HepG2 (cell line): ENCODE results near the gene SH3D21. TPM values are rescaled to one million over a fixed set of nuclear protein-coding genes. Genes with fewer than 3 reads are reported as not detected.

Source experiments
- ATAC-seq: fragments of 200-7000 bp; cut with Tn5 transposase; 3 replicates; pipeline ENCODE4 v1.9.1; 2020; ENCODE audit warnings: mild to moderate bottlenecking, moderate library complexity
- BruUV-seq: library from RNA; stranded (reverse); fragments of 400-500 nt; replicated peaks from 2 replicates; lab custom pipeline; 2021; lab: Mats Ljungman, UMichigan
- CTCF ChIA-PET: fragments of 300-600 bp; formaldehyde crosslinking; extraction: SDS; loops from one replicate; lab custom pipeline; 2021; ENCODE audit warnings: low total read pairs, inconsistent platforms, low intra/inter-chr PET ratio; lab: Yijun Ruan, JAX
- POLR2A ChIA-PET: fragments of 350-600 bp; sonication (Branson Sonifier 250); formaldehyde crosslinking; loops from one replicate; lab custom pipeline; 2020; ENCODE audit warnings: antibody characterized with exemption, inconsistent platforms; lab: Yijun Ruan, JAX
- DNase-seq: peaks from one replicate; pipeline ENCODE4 v3.0.0-alpha.2; 2015; ENCODE audit warnings: low spot score
- FAIRE-seq: peaks from 3 replicates; lab custom pipeline; 2011; peaks lifted over from hg19 to GRCh38; lab: Jason Lieb, UNC
- H2AFZ ChIP-seq: one replicate; pipeline ENCODE4 v1.6.1; 2011; ENCODE audit warnings: low read length, inconsistent platforms
- H3K27ac ChIP-seq: fragments of 300-600 bp; 3 replicates; pipeline ENCODE4 v1.8.0; 2011; ENCODE audit warnings: mixed run types, mild to moderate bottlenecking, mixed read lengths, low read length, inconsistent platforms; ENCODE audit not compliant: insufficient read depth; ENCODE audit errors: extremely low read length
- H3K27me3 ChIP-seq, 2 experiments: fragments of 200-600 bp in 1 of 2; 2 replicates in 1 of 2; 3 replicates in 1 of 2; pipeline versions ENCODE4 v1.6.0 to v1.8.0; 2011; ENCODE audit warnings: low read length in 2 of 2, mild to moderate bottlenecking in 2 of 2, moderate library complexity in 2 of 2, inconsistent platforms in 1 of 2; ENCODE audit not compliant: insufficient read depth in 2 of 2, control insufficient read depth in 1 of 2
- H3K36me3 ChIP-seq, 2 experiments: fragments of 200-600 bp in 1 of 2; replicated peaks in 1 of 2; 2 replicates in 1 of 2; 3 replicates in 1 of 2; pipeline versions ENCODE4 v1.5.1 to v1.8.0; 2011; ENCODE audit warnings: low read length in 2 of 2, inconsistent platforms in 1 of 2; ENCODE audit not compliant: insufficient read depth in 2 of 2, control insufficient read depth in 1 of 2
- H3K4me1 ChIP-seq: 2 replicates; pipeline ENCODE4 v1.5.1; 2012; ENCODE audit warnings: low read length, inconsistent platforms; ENCODE audit not compliant: insufficient read depth
- H3K4me2 ChIP-seq: 2 replicates; pipeline ENCODE4 v1.6.0; 2011; ENCODE audit warnings: low read depth, low read length, inconsistent platforms
- H3K4me3 ChIP-seq, 3 experiments: fragments of 200-600 bp in 1 of 3; sonication (generic), shearing (Covaris generic) in 1 of 3; replicated peaks in 1 of 3; 2 replicates each; pipeline ENCODE4 v1.5.1; 2011 to 2016; ENCODE audit warnings: low read length in 3 of 3, inconsistent platforms in 2 of 3, low read depth in 2 of 3, mild to moderate bottlenecking in 2 of 3, control low read depth in 1 of 3, mixed read lengths in 1 of 3; ENCODE audit not compliant: insufficient read depth in 1 of 3
- H3K79me2 ChIP-seq: one replicate; pipeline ENCODE4 v1.6.1; 2011; ENCODE audit warnings: low read length, inconsistent platforms; ENCODE audit not compliant: insufficient read depth
- H3K9ac ChIP-seq: 2 replicates; pipeline ENCODE4 v1.6.0; 2011; ENCODE audit warnings: mild to moderate bottlenecking, low read depth, low read length, inconsistent platforms; ENCODE audit not compliant: insufficient read depth
- H3K9me3 ChIP-seq: 2 replicates; pipeline ENCODE4 v1.5.1; 2012; ENCODE audit warnings: mild to moderate bottlenecking, low read length
- H4K20me1 ChIP-seq: 2 replicates; pipeline ENCODE4 v1.6.0; 2011; ENCODE audit warnings: inconsistent platforms, mild to moderate bottlenecking, low read length, moderate library complexity; ENCODE audit not compliant: insufficient read depth
- CHD4 ChIP-seq: fragments of 200-600 bp; sonication (generic); IDR thresholded peaks from 2 replicates; pipeline ENCODE4 v1.7.0; 2017; ENCODE audit warnings: mild to moderate bottlenecking, low read length, borderline replicate concordance
- ISX ChIP-seq: sonication (generic); formaldehyde crosslinking; conservative IDR thresholded peaks from 2 replicates; pipeline ENCODE4 v1.5.0; 2020; ENCODE audit warnings: missing genetic modification reagents
- MAFK ChIP-seq, 2 experiments: IDR thresholded peaks in 1 of 2; conservative IDR thresholded peaks in 1 of 2; 2 replicates each; pipeline ENCODE4 v1.6.1; 2011; ENCODE audit warnings: improper control_type of control experiment in 2 of 2, low read length in 2 of 2
- MIER3 ChIP-seq: IDR thresholded peaks from 2 replicates; pipeline ENCODE4 v1.6.1; 2016; ENCODE audit warnings: missing compliant biosample characterization, borderline replicate concordance
- PHF5A ChIP-seq: IDR thresholded peaks from one replicate; pipeline ENCODE4 v1.6.1; 2018; ENCODE audit warnings: low read depth, missing genetic modification reagents; ENCODE audit not compliant: unreplicated experiment
- ZFP36L1 ChIP-seq: sonication (generic); formaldehyde crosslinking; IDR thresholded peaks from 2 replicates; pipeline ENCODE4 v1.8.0; 2022; ENCODE audit warnings: mild to moderate bottlenecking, missing genetic modification reagents, moderate library complexity
- ZNF570 ChIP-seq: sonication (generic); formaldehyde crosslinking; IDR thresholded peaks from 2 replicates; pipeline ENCODE4 v1.4.0; 2020; ENCODE audit warnings: mild to moderate bottlenecking, missing genetic modification reagents, borderline replicate concordance
- ZNF629 ChIP-seq: sonication (generic); formaldehyde crosslinking; conservative IDR thresholded peaks from 2 replicates; pipeline ENCODE4 v1.5.0; 2020; ENCODE audit warnings: missing genetic modification reagents
- ZNF639 ChIP-seq: conservative IDR thresholded peaks from 2 replicates; pipeline ENCODE4 v1.6.1; 2018; ENCODE audit warnings: missing genetic modification reagents
- ZNF713 ChIP-seq: sonication (generic); formaldehyde crosslinking; IDR thresholded peaks from 2 replicates; pipeline ENCODE4 v1.4.0; 2020; ENCODE audit warnings: mild to moderate bottlenecking, missing genetic modification reagents
- ZNF770 ChIP-seq: sonication (generic); formaldehyde crosslinking; IDR thresholded peaks from 2 replicates; pipeline ENCODE4 v1.5.0; 2020; ENCODE audit warnings: mild to moderate bottlenecking, missing genetic modification reagents
- ZNF781 ChIP-seq: sonication (generic); formaldehyde crosslinking; IDR thresholded peaks from 2 replicates; pipeline ENCODE4 v1.5.1; 2020; ENCODE audit warnings: borderline replicate concordance, mild to moderate bottlenecking, missing genetic modification reagents; ENCODE audit errors: not compliant biosample characterization
- WGBS: methylation state at CpG from one replicate; pipeline ENCODE4 v1.1.6; 2017; ENCODE audit warnings: low lambda C conversion rate; 5-methylcytosine and 5-hydroxymethylcytosine counted together
- in situ Hi-C: cut with HindIII; loops from 2 replicates; pipeline ENCODE4 v1.10.0; 2017; ENCODE audit warnings: low pct_unique_long_range_greater_than_20kb; ENCODE audit not compliant: extremely low pct_ligation_motif_present
- intact Hi-C: fragments of 100-400 bp; cut with micrococcal nuclease; formaldehyde crosslinking; loops from one replicate; pipeline ENCODE4 v1.10.0; 2022; ENCODE audit not compliant: unreplicated experiment
- polyA plus RNA-seq, 8 experiments: library from polyadenylated mRNA; depleted of rRNA in 3 of 8; stranded (reverse) in 7 of 8; unstranded in 1 of 8; fragments of >200 nt; fragmentation: Illumina TruSeq in 4 of 8; extraction: Trizol in 4 of 8; gene quantifications; 2 replicates each; pipeline versions ENCODE4 v1.2.1 to v1.2.3, GENCODE V29; 2011 to 2016; ENCODE audit warnings: low read depth in 4 of 8, missing spikeins in 1 of 8, mixed read lengths in 1 of 8; ENCODE audit not compliant: insufficient read depth in 1 of 8
- total RNA-seq, 5 experiments: library from RNA; depleted of rRNA; stranded (reverse); fragments of >200 nt; fragmentation: Illumina TruSeq; extraction: Trizol; gene quantifications; 2 replicates each; pipeline ENCODE4 v1.2.3, GENCODE V29; 2016; ENCODE audit warnings: low read depth in 1 of 5

SH3D21 gene
- total and polyA plus RNA-seq, 2 of the 13 experiments (the other 11 are each of a cell fraction or from before 2014, with no cell fraction given), result 5.1 to 8.6 TPM

- ATAC-seq (no peak), DNase-seq (no peak)
- no peaks in the 10 kb centered on the region for H3K79me2 ChIP-seq
- no peaks in the 10 kb centered on the region for H3K27me3 ChIP-seq
- no peak overlapping the region for H2AFZ ChIP-seq
- no peak overlapping the region for H3K4me2 ChIP-seq
- no peaks in the 10 kb centered on the region for H3K9me3 ChIP-seq
- H3K36me3 ChIP-seq, result peaks cover 34 to 71% of the 10 kb centered on the region in 2 experiments
- no peak overlapping the region for H3K9ac ChIP-seq
- WGBS, result 94% methylated on average over 1 of the region's 1 CpG
- no TSS peak for BruUV-seq
- no peak for TF ChIP-seq ZFP36L1 (CRISPR knock-in tag)
- no peak for TF ChIP-seq MIER3
- TF ChIP-seq ZNF570 (CRISPR knock-in tag), result no peak
- TF ChIP-seq ZNF713 (CRISPR knock-in tag), result no peak
- TF ChIP-seq ISX, result no peak
- TF ChIP-seq, all 625 proteins: peak for 0
- no peaks in the 10 kb centered on the region; the same call in 1 of the 2 replicates for H4K20me1 ChIP-seq
- ChIA-PET CTCF (no interaction called here), POLR2A (interaction anchor here (1.0 to 1.6 kb wide), 2 partner anchors 31 to 100 kb away, joined by 4 to 6 read pairs; no protein-coding TSS in a partner anchor)
- H3K4me3 ChIP-seq, result no peak overlapping the region
- peak overlapping the region; percentile 49 for H3K27ac ChIP-seq
- FAIRE-seq, result no peak
- intact Hi-C loops (no loop called here), in situ Hi-C loops (no loop called here)
- peaks cover 25% of the 10 kb centered on the region for H3K4me1 ChIP-seq
Measured at GRCh38 chr1:36300526-36300925, 5.6 kb upstream of the SH3D21 start.

GRCh38 chr1:36301220-36301619, 4.9 kb upstream of the SH3D21 start:
- ChIA-PET POLR2A (interaction anchor here (1.6 kb wide), 1 partner anchor 32 kb away, joined by 4 read pairs; no protein-coding TSS in a partner anchor), CTCF (no interaction called here)
- H3K79me2 ChIP-seq, result no peaks in the 10 kb centered on the region
- in situ Hi-C loops (no loop called here), intact Hi-C loops (no loop called here)
- DNase-seq (no peak), ATAC-seq (no peak), FAIRE-seq (no peak)
- 95% methylated on average over 1 of the region's 1 CpG for WGBS
- peaks cover 26% of the 10 kb centered on the region for H3K4me1 ChIP-seq
- no peaks in the 10 kb centered on the region for H3K9me3 ChIP-seq
- H3K27me3 ChIP-seq, result no peaks in the 10 kb centered on the region
- no peak overlapping the region for H3K27ac ChIP-seq
- no peak overlapping the region for H3K4me2 ChIP-seq
- BruUV-seq, result no TSS peak
- H2AFZ ChIP-seq, result no peak overlapping the region
- no peak overlapping the region for H3K4me3 ChIP-seq
- H4K20me1 ChIP-seq, result no peaks in the 10 kb centered on the region; the same call in 1 of the 2 replicates
- H3K36me3 ChIP-seq, result peaks cover 33 to 66% of the 10 kb centered on the region in 2 experiments
- H3K9ac ChIP-seq, result no peak overlapping the region
- TF ChIP-seq ZNF781 (CRISPR knock-in tag) (no peak), ZNF713 (CRISPR knock-in tag) (no peak), PHF5A (no peak), ZNF639 (CRISPR knock-in tag) (no peak), ZNF629 (CRISPR knock-in tag) (no peak), ZNF770 (no peak), CHD4 (no peak), MAFK (conservative IDR thresholded peaks at IDR 0.05 in 1 of 2, IDR thresholded peaks at IDR 0.05 in 1 of 2; ENCODE audit: low read length in 2 of 2) (no peak)
